Activated gamma-delta T cell treated with Interleukin-2 at 50 U/mL for 16 hours (primary cell): Measurements from ENCODE around the gene RAMAC.
"Not testable (repeated sequence)": the region's sequence is repeated elsewhere in the genome, so short reads cannot be mapped to it uniquely, and the experiment has no call there.

ENCODE experiments used
- DNase-seq: peaks from one replicate; pipeline ENCODE4 v3.0.0-alpha.2; 2020

RAMAC gene

DNA sequence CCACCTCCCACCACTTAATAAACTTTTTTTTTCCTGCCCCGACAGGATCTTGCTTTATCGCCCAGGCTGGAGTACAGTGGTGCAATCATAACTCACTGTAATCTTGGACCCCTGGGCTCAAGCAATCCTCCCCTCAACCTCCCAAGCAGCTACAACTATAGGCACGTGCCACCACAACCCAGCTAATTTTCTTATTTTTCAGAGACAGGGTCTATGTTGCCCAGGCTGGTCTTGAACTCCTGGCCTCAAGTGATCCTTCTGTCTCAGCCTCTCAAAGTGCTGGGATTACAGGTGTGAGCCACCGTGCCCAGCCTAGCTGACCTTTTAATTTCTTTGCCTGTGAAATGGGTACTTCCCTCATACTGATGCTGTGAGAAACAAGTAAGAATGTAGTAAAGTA, 29.4 kb downstream of the RAMAC start:
- no peak for DNase-seq

DNA sequence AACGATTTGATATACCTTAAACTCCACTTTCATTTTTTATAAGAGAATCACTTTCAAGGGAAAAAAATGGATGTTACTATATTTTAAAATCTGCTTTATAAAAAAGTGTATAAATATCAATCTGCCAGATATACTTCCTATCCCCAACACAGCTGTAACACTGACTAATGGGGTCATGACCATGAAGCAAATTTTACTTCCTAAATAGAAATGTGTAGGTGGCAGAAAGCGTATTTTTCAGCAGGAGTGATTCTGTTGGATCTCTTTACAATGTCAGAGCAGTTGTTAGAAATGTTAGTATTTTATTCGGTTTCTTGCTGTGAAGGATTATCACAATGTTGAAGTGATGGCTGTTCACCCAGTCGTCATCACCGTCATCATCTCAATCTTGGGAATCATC, 30.9 kb downstream of the RAMAC start:
- no peak for DNase-seq

DNA sequence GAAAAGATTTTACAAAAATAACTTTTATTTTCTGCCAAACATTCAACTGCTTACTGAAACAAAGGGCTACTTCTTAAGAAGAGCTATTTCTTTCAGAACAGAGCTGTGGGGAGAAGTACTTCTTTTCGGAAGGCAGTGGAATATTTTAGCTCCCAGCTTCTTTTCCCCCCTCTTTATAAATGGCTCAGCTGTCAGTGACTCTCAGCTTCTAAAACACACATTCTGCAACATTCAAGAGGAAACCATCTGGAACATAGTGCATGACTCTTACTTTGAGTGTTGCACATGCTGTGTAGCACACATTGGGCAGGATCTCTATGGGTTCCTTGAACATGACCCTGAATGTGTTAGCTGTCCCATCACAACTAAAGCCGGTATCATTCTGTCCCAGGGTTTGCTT, 32.4 kb downstream of the RAMAC start:
- no peak for DNase-seq

DNA sequence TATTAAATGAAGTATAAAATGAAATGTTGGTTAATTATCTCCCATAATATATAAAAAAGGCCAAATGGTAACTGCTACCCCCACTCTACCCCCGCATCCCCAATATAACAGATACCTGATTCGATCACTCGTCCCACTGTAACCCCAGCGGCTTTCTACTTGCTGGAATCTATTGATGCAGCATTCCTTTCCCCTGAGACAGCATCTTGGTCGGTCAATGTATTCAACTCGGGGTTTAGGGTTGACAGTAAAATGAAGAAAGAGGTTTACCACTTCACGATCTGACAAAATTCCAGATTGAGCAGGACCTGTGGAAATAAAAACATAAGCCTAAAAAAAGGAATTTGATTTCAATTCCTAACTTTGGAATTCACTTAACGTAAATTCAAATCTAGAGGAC, 44.0 kb downstream of the RAMAC start:
- no peak for DNase-seq

DNA sequence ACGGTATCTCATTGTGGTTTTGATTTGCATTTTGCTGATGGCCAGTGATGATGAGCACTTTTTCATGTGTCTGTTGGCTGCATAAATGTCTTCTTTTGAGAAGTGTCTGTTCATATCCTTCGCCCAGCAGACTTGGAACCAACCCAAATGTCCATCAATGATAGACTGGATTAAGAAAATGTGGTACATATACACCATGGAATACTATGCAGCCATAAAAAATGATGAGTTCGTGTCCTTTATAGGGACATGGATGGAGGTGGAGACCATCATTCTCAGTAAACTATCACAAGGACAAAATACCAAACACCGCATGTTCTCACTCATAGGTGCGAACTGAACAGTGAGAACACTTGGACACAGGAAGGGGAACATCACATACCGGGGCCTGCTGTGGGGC, 45.2 kb downstream of the RAMAC start:
- DNase-seq, result not testable (repeated sequence)

DNA sequence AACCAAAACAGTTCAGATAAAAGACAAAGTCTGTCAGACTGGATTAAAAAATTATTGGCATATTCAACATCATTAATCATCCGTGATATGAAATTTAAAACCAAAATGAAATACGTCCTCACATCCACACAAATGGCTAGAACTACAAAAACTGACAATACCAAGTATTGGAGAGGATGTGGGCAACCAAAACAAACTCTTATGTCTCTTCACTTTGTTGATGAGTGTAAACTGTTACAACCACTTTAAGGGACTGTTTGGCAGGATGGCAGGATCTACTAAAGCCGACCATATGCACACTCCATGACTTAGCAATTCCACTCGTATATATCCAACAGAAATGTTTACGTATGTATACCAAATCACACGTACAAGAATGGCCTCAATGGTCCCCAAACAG, 50.2 kb downstream of the RAMAC start:
- no peak for DNase-seq

DNA sequence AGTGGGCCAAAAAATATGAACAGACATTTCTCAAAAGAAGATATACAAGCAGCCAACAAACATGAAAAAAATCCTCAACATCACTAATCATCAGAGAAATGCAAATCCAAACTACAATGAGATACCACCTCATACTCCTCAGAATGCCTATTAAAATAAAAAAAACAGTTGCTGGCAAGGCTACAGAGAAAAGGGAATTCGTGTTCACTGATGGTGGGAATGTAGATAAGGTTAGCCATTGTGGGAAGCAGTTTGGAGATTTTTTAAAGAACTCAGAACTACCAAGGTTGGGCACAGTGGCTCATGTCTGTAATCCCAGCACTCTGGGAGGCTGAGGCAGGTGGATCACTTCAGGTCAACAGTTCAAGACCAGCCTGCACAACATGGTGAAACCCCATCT, 53.2 kb downstream of the RAMAC start:
- no peak for DNase-seq
